HFF-Myc (cell line): ENCODE results near the gene SUCLG2.

Source experiments
- DNase-seq: peaks from one replicate; pipeline ENCODE4 v3.0.0-alpha.2; 2011; ENCODE audit warnings: low read depth; ENCODE audit errors: extremely low read depth
- H3K4me3 ChIP-seq: replicated peaks from 2 replicates; pipeline ENCODE4 v1.5.1; 2011; ENCODE audit warnings: low read depth, mild to moderate bottlenecking, control low read depth, low read length
- CTCF ChIP-seq: IDR thresholded peaks from 2 replicates; pipeline ENCODE4 v1.5.1; 2012; ENCODE audit warnings: mild to moderate bottlenecking, low read depth, low read length, control low read depth; ENCODE audit errors: missing control alignments

The SUCLG2 gene

GRCh38 chr3:67414740-67415139 lies 239.7 kb downstream of the SUCLG2 start:
- no peak overlapping the region for H3K4me3 ChIP-seq
- no peak for DNase-seq
- no peak for TF ChIP-seq CTCF

- DNase-seq = no peak
- TF ChIP-seq CTCF = no peak
- no peak overlapping the region for H3K4me3 ChIP-seq
Observed at GRCh38 chr3:67405193-67405592, 249.2 kb downstream of the SUCLG2 start.

- no peak for DNase-seq
- H3K4me3 ChIP-seq = no peak overlapping the region
- TF ChIP-seq CTCF = no peak
Observed at GRCh38 chr3:67402873-67403272, 251.5 kb downstream of the SUCLG2 start.

- TF ChIP-seq CTCF = no peak
- H3K4me3 ChIP-seq = no peak overlapping the region
- DNase-seq = no peak
Observed at GRCh38 chr3:67401921-67402320, 252.5 kb downstream of the SUCLG2 start.

- no peak for DNase-seq
- no peak overlapping the region for H3K4me3 ChIP-seq
- no peak for TF ChIP-seq CTCF
Observed at GRCh38 chr3:67400476-67400875, 253.9 kb downstream of the SUCLG2 start.

GRCh38 chr3:67389176-67389575 lies 265.2 kb downstream of the SUCLG2 start:
- DNase-seq = no peak
- no peak overlapping the region for H3K4me3 ChIP-seq
- TF ChIP-seq CTCF = no peak

GRCh38 chr3:67388738-67389137 lies 265.7 kb downstream of the SUCLG2 start:
- no peak for DNase-seq
- H3K4me3 ChIP-seq = no peak overlapping the region
- no peak for TF ChIP-seq CTCF
